Right atrium auricular region (tissue), 2 donors: ENCODE data around the gene TADA3. TPM values are rescaled to one million over a fixed set of nuclear protein-coding genes. Genes with fewer than 3 reads are reported as not detected.

Source experiments
- DNase-seq: peaks from one replicate; pipeline ENCODE4 v3.0.0-alpha.2; 2019; ENCODE audit warnings: low spot score
- H3K27ac ChIP-seq, 2 donors: fragments of 200-600 bp; sonication (generic); 1 replicate in 1 of 2; 2 replicates in 1 of 2; pipeline ENCODE4 v1.5.1; 2016 to 2019
- H3K27me3 ChIP-seq, 2 donors: fragments of 200-600 bp; sonication (generic); one replicate each; pipeline versions ENCODE4 v1.5.1 to v1.6.0; 2017 to 2019
- H3K36me3 ChIP-seq: fragments of 200-600 bp; sonication (generic); one replicate; pipeline ENCODE4 v1.5.1; 2016
- H3K4me1 ChIP-seq, 2 donors: fragments of 200-600 bp; sonication (generic); one replicate each; pipeline versions ENCODE4 v1.5.1 to v1.6.0; 2017 to 2019
- H3K4me3 ChIP-seq, 2 donors: fragments of 200-600 bp; sonication (generic); 1 replicate in 1 of 2; 2 replicates in 1 of 2; pipeline ENCODE4 v1.5.1; 2017 to 2019; ENCODE audit warnings: mild to moderate bottlenecking in 1 of 2, moderate library complexity in 1 of 2
- H3K9me3 ChIP-seq, 2 donors: fragments of 200-600 bp; sonication (generic); one replicate each; pipeline ENCODE4 v1.5.1; 2019
- total RNA-seq, 2 donors: library from RNA; depleted of rRNA; stranded (reverse); fragments of >200 nt; gene quantifications; one replicate each; pipeline ENCODE4 v1.1.0, GENCODE V29; 2016
- TF ChIP-seq, protein P1 (sequence below), 2 donors: fragments of 200-600 bp; sonication (generic); IDR thresholded peaks; one replicate each; pipeline ENCODE4 v1.5.1; 2019; ENCODE audit warnings: antibody characterized with exemption in 2 of 2

Gene TADA3
- total RNA-seq, 2 donors from 2014 or later, result 43.6 to 57.3 TPM

DNA sequence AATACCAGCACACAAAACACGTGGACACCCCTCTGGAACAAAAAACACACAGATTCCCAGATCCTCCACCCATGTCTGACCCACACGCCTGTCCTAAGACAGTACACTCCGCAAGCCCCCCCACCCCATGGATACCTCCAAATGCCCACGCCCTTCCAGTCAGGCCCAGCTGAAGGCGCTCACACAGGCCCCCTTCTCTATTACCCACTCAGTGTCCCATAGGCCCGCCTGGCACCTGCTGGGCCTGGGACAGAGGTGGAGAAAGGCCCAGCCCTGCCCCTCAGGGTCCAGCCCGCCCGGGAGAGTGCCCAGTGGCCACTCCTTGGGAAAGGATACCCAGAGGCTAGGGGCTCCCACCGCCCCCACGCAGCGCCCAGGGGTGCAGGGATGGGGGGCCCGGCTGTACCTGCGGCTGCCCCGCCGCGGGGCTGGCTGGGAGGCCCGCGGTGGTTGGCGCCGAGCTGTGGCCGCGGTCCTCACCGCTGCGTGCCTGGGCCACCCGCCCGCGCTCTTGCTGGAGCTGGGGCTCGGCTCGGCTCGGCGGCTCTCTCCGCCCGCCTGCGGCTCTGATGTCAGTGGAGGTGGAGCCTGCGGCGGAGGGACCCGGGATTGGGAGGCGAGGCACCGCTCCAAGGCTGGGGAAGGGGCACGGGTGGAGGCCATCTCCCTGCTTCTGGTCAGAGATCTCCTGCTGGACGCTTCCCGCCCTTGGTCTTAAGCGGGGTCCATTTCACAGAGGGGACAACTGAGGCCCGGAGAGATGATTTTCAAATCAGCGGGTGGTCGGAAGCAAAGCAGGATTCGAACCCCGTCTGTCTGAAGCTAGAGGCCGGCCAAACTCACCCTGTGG, 22.6 kb downstream of the TADA3 start, which contains the start of gene CAMK1:
Gene CAMK1 (minus strand): TSS at position 522 of the 850 bp plus-strand sequence. CDS start 2,198 bp downstream, outside the sequence.
- Histone ChIP-seq H3K27me3 (no peaks in the 10 kb centered on the region), H3K9me3 (no peaks in the 10 kb centered on the region), H3K27ac (peak within 1 kb of the TSS; percentile 84 to 88), H3K4me1 (peaks cover 0 to 42% of the 10 kb centered on the region in 2 donors), H3K36me3 (peaks cover 6% of the 10 kb centered on the region), H3K4me3 (peak within 1 kb of the TSS; percentile 75 to 77)
- TF ChIP-seq, protein P1, sequence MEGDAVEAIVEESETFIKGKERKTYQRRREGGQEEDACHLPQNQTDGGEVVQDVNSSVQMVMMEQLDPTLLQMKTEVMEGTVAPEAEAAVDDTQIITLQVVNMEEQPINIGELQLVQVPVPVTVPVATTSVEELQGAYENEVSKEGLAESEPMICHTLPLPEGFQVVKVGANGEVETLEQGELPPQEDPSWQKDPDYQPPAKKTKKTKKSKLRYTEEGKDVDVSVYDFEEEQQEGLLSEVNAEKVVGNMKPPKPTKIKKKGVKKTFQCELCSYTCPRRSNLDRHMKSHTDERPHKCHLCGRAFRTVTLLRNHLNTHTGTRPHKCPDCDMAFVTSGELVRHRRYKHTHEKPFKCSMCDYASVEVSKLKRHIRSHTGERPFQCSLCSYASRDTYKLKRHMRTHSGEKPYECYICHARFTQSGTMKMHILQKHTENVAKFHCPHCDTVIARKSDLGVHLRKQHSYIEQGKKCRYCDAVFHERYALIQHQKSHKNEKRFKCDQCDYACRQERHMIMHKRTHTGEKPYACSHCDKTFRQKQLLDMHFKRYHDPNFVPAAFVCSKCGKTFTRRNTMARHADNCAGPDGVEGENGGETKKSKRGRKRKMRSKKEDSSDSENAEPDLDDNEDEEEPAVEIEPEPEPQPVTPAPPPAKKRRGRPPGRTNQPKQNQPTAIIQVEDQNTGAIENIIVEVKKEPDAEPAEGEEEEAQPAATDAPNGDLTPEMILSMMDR (IDR thresholded peaks at IDR 0.05), result no peak
- DNase-seq, result peak; percentile 82

DNA sequence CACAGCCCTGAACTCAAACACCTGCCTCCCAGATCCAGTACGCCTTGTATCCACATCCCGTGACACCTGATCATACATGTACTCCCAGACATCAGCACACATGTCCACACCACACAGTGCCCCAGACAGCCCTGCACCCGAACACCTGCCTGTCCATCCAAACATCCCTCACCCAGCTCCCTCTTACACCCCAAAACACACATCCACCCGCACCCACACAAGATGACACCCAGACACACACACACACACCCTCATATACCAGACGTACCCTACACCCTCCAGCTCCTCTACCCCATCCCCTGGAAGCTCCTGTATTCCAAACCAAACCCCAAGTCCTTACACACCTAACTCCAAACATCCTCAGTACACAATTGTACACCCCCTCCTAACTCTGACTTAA, 23.3 kb downstream of the TADA3 start:
- no peaks in the 10 kb centered on the region for H3K27me3 ChIP-seq
- H3K36me3 ChIP-seq, result peaks cover 6% of the 10 kb centered on the region
- DNase-seq, result no peak
- H3K9me3 ChIP-seq, result no peaks in the 10 kb centered on the region
- TF ChIP-seq, protein P1 (IDR thresholded peaks at IDR 0.05), result no peak
- H3K4me1 ChIP-seq, result peaks cover 0 to 42% of the 10 kb centered on the region in 2 donors
- H3K27ac ChIP-seq, result peak overlapping the region; percentile 84 to 88
- H3K4me3 ChIP-seq, result peak overlapping the region; percentile 75 to 77

DNA sequence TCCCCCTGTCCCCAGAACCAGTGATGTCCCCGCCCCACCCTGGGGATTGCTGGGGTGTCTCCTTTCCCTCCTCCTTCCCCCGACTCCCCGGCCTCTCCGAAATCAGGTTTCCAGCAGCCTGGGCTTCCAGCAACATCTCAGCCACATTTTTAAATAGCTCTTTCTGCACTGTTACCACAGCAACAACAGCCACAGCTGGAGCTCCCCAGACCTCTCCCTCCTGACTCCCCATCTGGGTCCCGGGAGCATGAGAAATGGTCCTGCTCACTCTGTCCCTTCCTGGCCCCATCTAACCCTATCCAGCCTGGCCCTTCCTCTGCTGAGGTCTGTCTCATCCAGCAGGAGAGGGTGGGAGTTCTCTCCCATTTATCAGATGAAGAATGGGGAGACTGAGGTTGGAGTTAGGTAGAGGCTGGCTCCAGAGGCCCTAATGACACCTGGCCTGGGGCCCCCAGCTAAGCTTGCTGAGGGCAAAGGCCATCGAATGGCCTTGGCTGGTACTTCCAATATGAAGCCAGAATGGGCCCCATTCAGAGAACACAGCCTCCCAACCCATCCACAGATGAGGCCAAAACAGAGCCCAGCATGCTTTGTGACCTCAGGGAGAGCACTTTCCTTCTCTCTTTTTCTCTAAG, 24.0 kb downstream of the TADA3 start:
- no peaks in the 10 kb centered on the region for H3K27me3 ChIP-seq

DNA sequence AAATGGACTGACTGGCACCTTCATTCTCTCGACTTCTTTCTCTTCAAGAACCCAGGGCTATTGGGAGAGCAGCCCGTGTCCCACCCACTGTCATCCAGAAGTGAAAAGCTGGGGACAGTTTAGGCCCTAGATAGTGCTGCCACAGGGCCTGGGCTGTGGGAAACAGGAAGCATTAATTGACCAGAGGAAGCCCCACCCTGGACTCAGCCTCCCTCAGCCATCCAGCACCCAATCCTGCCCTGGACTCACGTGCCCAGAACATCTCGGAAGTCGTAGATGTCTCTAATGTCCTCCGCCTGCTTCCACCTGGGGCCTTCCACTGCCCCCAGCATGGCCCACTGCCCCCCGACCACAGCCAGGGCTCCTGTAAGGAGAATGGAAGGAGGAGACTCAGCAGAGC, 24.9 kb downstream of the TADA3 start:
- Histone ChIP-seq H3K27ac (peak overlapping the region; percentile 13 to 49), H3K27me3 (no peaks in the 10 kb centered on the region), H3K9me3 (no peaks in the 10 kb centered on the region), H3K36me3 (peaks cover 6% of the 10 kb centered on the region), H3K4me3 (no peak overlapping the region), H3K4me1 (peaks cover 0 to 42% of the 10 kb centered on the region in 2 donors)
- TF ChIP-seq, protein P1 (IDR thresholded peaks at IDR 0.05), result no peak
- DNase-seq, result peak; percentile 62

More for the DNA sequence above, 24.0 kb downstream of the TADA3 start:
- H3K4me1 ChIP-seq, result peaks cover 0 to 42% of the 10 kb centered on the region in 2 donors
- TF ChIP-seq, protein P1 (IDR thresholded peaks at IDR 0.05), result no peak
- H3K27ac ChIP-seq, result peak overlapping the region in 1 of 2 donors; percentile 84
- no peaks in the 10 kb centered on the region for H3K9me3 ChIP-seq
- DNase-seq, result no peak
- H3K36me3 ChIP-seq, result peaks cover 6% of the 10 kb centered on the region
- H3K4me3 ChIP-seq, result no peak overlapping the region

DNA sequence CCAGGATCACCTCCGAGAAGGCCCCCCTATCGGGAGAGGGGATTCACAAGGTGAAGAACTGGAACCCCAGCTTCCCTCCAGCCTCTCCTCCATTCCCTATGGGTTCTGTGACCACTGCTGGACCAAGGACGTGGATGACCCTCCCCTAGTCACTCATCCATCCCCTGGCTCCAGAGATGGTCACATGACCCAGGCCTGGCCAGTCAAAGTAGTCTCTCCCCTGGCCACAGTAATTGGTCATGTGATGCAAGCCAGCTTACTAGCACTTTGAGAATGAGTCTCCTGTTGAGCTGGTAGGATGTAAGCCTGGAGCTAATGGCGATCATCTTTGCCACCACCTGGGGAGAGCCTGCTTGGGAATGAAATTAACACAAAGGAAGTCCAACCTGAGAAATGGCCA, 26.4 kb downstream of the TADA3 start:
- peaks cover 13% of the 10 kb centered on the region for H3K36me3 ChIP-seq
- H3K27ac ChIP-seq, result no peak overlapping the region
- no peaks in the 10 kb centered on the region for H3K9me3 ChIP-seq
- peaks cover 0 to 42% of the 10 kb centered on the region in 2 donors for H3K4me1 ChIP-seq
- H3K4me3 ChIP-seq, result no peak overlapping the region
- no peak for DNase-seq
- H3K27me3 ChIP-seq, result no peaks in the 10 kb centered on the region
- TF ChIP-seq, protein P1 (IDR thresholded peaks at IDR 0.05), result no peak
